A673 (cell line): ENCODE measurements around the gene SOBP.

Experiments used
- EZH2 ChIP-seq: fragments of 200-600 bp; sonication (generic); IDR thresholded peaks from 2 replicates; pipeline ENCODE4 v1.6.1; 2017; ENCODE audit warnings: borderline replicate concordance, low read depth, mild to moderate bottlenecking, mixed read lengths, antibody characterized with exemption, low read length; ENCODE audit not compliant: poor library complexity, severe bottlenecking
- TF ChIP-seq, protein P1 (sequence below): fragments of 300-800, 200-600 bp; sonication (generic); conservative IDR thresholded peaks from 2 replicates; pipeline ENCODE4 v1.5.1; 2017; ENCODE audit warnings: low read depth, mild to moderate bottlenecking, antibody characterized with exemption, low read length, moderate library complexity, mixed read lengths

DNA sequence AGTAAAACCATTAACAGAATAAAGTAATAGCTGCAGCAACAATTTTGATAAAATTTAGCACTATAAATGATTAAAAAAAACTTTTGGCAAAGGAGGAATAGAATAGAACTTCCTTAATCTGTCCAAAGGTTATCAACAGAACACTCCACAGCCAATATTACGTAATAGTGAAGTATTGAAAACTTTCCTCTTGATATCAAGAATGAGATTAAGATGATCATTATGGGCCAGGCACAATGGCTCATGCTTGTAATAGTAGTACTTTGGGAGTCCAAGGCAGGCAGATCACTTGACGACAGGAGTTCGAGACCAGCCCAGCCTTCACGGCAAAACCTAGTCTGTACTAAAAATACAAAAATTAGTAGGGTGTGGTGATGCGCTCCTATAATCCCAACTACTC, 26.0 kb downstream of the SOBP start:
- TF ChIP-seq, protein P1, sequence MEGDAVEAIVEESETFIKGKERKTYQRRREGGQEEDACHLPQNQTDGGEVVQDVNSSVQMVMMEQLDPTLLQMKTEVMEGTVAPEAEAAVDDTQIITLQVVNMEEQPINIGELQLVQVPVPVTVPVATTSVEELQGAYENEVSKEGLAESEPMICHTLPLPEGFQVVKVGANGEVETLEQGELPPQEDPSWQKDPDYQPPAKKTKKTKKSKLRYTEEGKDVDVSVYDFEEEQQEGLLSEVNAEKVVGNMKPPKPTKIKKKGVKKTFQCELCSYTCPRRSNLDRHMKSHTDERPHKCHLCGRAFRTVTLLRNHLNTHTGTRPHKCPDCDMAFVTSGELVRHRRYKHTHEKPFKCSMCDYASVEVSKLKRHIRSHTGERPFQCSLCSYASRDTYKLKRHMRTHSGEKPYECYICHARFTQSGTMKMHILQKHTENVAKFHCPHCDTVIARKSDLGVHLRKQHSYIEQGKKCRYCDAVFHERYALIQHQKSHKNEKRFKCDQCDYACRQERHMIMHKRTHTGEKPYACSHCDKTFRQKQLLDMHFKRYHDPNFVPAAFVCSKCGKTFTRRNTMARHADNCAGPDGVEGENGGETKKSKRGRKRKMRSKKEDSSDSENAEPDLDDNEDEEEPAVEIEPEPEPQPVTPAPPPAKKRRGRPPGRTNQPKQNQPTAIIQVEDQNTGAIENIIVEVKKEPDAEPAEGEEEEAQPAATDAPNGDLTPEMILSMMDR: no peak
- no peak for TF ChIP-seq EZH2
